ENCODE results near the gene SLC24A3.

DNA sequence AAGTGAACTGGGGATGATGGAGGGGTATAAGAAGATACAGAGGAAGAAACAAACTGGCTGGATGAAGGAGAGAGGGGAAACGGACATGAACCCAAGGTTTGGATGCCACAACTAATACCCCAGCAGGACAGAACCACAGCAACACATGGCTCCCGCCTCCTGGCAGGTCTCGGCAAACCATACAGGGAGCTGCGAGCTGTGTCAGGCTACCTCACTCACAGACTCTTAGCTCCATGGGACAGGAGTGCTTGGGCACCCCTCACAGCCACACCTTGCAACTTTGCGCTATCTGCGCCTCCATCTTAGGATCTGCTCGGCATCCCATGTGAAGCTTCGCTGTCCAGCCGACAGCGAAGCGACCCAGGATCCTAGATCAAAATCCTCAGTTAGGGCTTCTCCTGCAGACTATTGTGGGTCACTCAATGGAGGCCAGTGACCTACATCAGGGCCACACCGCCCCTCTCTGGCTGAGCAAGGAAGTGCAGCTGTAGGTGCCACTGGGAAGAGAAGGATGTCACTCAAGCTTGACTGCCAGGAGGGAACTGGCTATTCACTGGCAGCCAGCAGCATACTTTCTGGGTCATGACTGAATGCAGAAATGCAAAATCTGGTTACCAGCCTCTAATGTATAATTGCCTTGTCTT lies 371.2 kb downstream of the SLC24A3 start:
- TF ChIP-seq CTCF (IDR thresholded peaks at IDR 0.05): peak; percentile 80
- no peak for TF ChIP-seq POLR2AphosphoS5 (IDR thresholded peaks at IDR 0.05; ENCODE audit: low read depth, low read length)
- no peak for TF ChIP-seq SIN3A (IDR thresholded peaks at IDR 0.05; ENCODE audit: borderline replicate concordance, insufficient read depth, low read depth, low read length)
- TF ChIP-seq TCF7L2 (IDR thresholded peaks at IDR 0.05; ENCODE audit: low read depth, low read length): no peak
- TF ChIP-seq REST (IDR thresholded peaks at IDR 0.05; ENCODE audit: insufficient read depth in 1 of 2, low read depth in 2 of 2, low read length in 1 of 2): no peak

Measured in Panc1 (cell line).